ENCODE data around the gene PLAU.

The PLAU gene

DNA sequence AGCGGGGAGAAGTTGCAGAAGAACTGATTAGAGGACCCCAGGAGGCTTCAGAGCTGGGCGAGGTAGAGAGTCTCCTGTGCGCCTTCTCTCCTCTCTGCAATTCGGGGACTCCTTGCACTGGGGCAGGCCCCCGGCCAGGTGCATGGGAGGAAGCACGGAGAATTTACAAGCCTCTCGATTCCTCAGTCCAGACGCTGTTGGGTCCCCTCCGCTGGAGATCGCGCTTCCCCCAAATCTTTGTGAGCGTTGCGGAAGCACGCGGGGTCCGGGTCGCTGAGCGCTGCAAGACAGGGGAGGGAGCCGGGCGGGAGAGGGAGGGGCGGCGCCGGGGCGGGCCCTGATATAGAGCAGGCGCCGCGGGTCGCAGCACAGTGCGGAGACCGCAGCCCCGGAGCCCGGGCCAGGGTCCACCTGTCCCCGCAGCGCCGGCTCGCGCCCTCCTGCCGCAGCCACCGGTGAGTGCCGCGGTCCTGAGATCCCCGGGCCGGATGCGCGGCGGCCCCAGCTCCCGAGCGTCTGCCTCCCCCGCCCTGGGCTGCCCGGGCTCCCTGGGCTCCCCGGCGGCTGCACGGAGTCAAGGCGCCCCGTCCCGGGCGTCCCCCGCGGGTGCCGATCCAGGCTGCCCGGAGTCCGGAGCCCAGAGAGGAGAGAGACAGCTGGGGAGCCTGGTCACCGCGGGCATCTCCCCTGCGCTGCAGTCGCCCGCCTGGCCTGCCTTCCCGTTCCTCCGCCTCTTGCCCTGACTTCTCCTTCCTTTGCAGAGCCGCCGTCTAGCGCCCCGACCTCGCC lies at the start of gene PLAU:
Gene PLAU, plus strand, starts transcription at position 369 of the 789 bp plus-strand sequence. CDS start 424 bp downstream, outside the sequence.
- DNase-seq (ENCODE audit: low read depth in 2 of 2), result no peak
- TF ChIP-seq, protein P1, sequence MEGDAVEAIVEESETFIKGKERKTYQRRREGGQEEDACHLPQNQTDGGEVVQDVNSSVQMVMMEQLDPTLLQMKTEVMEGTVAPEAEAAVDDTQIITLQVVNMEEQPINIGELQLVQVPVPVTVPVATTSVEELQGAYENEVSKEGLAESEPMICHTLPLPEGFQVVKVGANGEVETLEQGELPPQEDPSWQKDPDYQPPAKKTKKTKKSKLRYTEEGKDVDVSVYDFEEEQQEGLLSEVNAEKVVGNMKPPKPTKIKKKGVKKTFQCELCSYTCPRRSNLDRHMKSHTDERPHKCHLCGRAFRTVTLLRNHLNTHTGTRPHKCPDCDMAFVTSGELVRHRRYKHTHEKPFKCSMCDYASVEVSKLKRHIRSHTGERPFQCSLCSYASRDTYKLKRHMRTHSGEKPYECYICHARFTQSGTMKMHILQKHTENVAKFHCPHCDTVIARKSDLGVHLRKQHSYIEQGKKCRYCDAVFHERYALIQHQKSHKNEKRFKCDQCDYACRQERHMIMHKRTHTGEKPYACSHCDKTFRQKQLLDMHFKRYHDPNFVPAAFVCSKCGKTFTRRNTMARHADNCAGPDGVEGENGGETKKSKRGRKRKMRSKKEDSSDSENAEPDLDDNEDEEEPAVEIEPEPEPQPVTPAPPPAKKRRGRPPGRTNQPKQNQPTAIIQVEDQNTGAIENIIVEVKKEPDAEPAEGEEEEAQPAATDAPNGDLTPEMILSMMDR (IDR thresholded peaks at IDR 0.05; ENCODE audit: low read depth, low read length), result no peak
- H3K4me3 ChIP-seq (replicated peaks in 1 of 2; ENCODE audit: low read depth in 2 of 2, low read length in 2 of 2), result peak within 1 kb of the TSS; percentile 64 to 70

DNA sequence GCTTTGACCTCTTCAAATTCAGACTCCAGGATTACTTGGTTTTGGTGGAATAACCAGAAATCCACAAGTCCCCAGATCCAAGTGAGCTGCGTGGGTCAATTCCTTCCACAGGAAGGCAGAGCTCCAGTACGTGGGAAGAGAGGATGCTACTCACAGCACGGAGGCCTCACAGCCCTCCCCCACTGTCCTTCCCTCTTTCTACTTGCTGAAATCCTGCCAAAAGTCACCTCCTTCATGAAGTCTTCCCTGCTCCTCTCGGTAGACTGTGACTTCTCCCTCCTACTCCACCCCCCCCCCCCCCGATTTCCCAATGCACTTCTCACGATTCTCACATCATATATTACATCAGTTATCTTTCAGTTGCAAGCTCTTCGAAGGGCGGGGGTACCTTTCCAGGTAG lies 48.9 kb upstream of the PLAU start:
- DNase-seq (ENCODE audit: low read depth in 2 of 2), result no peak
- H3K4me3 ChIP-seq (replicated peaks in 1 of 2; ENCODE audit: low read depth in 2 of 2, low read length in 2 of 2), result no peak overlapping the region
- TF ChIP-seq, protein P1 (IDR thresholded peaks at IDR 0.05; ENCODE audit: low read depth, low read length), result no peak

DNA sequence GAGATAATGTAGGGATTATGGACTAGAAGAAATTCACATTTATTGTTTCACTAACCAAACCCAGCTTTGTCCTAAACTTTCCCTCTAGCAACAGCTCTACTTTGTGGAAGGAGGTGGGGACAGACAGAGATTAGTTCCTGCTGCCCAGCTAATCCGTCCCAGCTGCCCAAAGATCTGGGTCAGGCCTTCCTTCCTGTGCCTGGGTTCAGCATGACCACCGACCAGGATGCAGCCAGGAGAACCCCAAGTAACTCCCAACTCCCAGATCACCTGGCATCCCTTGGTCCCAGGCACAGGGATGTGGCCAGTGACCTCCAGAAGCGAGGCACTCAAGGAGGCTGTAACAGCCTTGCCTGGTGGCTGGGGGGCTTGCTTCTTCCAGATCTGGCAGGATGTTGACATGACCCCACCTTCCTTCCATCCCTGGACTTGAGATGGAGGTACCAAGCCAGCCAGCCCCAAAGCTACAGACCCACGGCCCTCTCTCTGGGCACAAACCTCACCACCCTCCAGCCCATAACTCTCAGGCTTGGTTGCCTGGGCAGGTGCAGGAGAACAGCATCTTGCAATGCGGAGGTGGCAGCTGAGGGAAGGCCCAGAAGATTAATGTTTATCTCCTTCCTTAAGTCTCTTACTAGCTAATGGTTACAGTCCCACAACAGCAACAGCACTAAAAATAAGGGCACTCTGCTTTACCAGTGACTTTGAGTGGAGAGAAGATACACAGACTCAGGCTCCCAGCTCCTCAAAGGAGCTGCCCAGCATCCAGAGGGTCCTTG lies 47.7 kb upstream of the PLAU start:
- TF ChIP-seq, protein P1 (IDR thresholded peaks at IDR 0.05; ENCODE audit: low read depth, low read length), result no peak
- no peak for DNase-seq (ENCODE audit: low read depth in 2 of 2)
- no peak overlapping the region for H3K4me3 ChIP-seq (replicated peaks in 1 of 2; ENCODE audit: low read depth in 2 of 2, low read length in 2 of 2)

DNA sequence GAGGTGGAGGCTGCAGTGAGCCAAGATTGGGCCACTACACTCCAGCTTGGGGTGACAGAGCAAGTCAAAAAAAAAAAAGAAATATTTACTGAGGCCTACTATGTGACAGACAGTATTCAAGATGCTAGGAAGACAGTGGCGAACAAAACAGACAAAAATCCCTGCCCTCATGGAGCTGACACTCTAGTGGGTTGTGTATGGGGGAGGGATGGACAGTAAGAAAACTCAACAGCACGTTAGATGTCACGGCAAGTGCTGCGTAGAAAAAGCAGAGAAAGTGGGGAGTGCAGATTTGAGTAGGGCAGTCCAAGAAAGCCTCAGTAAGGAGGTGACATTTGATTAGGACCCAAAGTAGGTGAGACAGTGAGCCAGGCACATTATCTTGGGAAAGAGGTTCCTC lies 46.7 kb upstream of the PLAU start:
- no peak overlapping the region for H3K4me3 ChIP-seq (replicated peaks in 1 of 2; ENCODE audit: low read depth in 2 of 2, low read length in 2 of 2)
- TF ChIP-seq, protein P1 (IDR thresholded peaks at IDR 0.05; ENCODE audit: low read depth, low read length), result no peak
- DNase-seq (ENCODE audit: low read depth in 2 of 2), result no peak

DNA sequence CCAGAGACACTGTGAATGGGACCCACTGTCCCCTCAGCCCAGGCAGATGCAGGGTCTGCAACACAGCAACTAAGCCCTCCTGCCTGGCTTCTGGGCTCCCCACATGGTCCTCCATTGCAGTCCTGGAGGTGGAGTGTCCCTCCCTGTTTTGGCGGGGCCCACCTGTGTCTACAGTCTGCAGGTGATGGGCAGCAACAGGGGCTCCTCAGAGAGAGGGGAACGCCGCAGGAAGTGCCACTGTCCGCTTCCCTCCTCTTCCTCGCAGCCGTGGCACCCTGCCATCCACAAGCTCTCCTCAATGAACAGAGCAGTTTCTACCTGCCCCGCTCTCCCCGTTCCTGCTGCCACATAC lies 45.8 kb upstream of the PLAU start:
- TF ChIP-seq, protein P1 (IDR thresholded peaks at IDR 0.05; ENCODE audit: low read depth, low read length), result no peak
- H3K4me3 ChIP-seq (replicated peaks in 1 of 2; ENCODE audit: low read depth in 2 of 2, low read length in 2 of 2), result no peak overlapping the region
- DNase-seq (ENCODE audit: low read depth in 2 of 2), result no peak

DNA sequence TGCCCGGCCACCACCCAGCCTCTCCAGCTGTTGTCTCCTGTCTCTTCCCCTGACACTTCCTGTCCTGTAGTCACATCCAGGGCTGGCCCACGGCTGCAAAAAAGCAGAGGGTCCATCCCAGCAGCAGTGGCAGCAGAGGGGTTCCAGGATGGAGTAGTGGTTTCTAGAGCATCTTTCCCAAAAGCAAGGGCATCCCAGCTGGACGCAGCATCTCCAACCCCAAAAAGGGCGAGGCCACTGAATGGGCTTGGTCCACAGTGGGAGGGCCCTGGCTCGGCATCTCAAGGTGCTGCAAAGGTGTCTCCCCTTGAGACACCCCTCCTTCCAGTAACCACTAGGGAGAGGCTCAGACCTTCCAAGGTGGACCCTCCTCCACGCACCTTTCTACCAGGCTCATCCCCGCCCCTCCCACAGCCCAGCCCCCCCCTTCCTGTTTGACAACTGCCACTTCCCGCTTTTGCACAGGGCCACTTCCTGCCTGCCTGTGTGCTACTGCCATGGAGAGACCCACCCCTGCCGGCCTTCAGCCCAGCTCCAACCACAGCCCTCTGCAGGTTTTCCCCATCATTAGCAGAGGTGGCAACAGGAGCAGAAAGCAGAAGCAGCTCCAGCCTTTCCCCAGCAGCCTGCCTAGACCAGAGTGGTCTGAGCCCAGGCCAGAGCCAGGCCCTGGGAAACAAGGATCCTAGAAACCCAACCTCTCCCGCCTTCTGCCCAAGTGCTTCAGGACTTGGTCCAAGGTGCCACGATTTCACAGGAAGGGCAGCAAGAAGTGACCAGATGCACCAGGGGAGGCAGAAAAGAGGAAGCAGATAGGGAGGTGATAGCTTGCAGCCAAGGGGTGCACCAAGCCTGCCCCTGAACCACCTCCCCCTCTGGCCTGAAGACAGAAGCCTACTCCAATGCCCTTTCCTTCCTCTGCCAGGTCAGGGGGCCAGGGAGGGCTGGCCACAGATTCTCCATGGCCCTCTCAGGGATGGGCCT lies 45.2 kb upstream of the PLAU start:
- H3K4me3 ChIP-seq (replicated peaks in 1 of 2; ENCODE audit: low read depth in 2 of 2, low read length in 2 of 2), result no peak overlapping the region
- DNase-seq (ENCODE audit: low read depth in 2 of 2), result no peak
- TF ChIP-seq, protein P1 (IDR thresholded peaks at IDR 0.05; ENCODE audit: low read depth, low read length), result no peak

Measured in cardiac fibroblast (primary cell).